ENCODE results near the gene CELA3B.
A peak's percentile ranks its signal among the peaks of the same experiment; 100 is the strongest.

CELA3B gene

GRCh38 chr1:21933397-21934248 lies 43.2 kb upstream of the CELA3B start:
- no peak overlapping the region for H3K27ac ChIP-seq
- TF ChIP-seq CTCF (IDR thresholded peaks at IDR 0.05) (no peak), ZFX (IDR thresholded peaks at IDR 0.05; ENCODE audit: borderline replicate concordance) (no peak)

- TF ChIP-seq CTCF (IDR thresholded peaks at IDR 0.05) (no peak), ZFX (IDR thresholded peaks at IDR 0.05; ENCODE audit: borderline replicate concordance) (no peak)
- H3K27ac ChIP-seq = no peak overlapping the region
These were observed 41.4 kb upstream of the CELA3B start for GRCh38 chr1:21935393-21935804.

GRCh38 chr1:21935891-21936365 lies 40.9 kb upstream of the CELA3B start:
- TF ChIP-seq ZFX (IDR thresholded peaks at IDR 0.05; ENCODE audit: borderline replicate concordance) = no peak
- no peak for TF ChIP-seq CTCF (IDR thresholded peaks at IDR 0.05)
- no peak overlapping the region for H3K27ac ChIP-seq

- TF ChIP-seq ZFX (IDR thresholded peaks at IDR 0.05; ENCODE audit: borderline replicate concordance) = no peak
- TF ChIP-seq CTCF (IDR thresholded peaks at IDR 0.05) = no peak
- H3K27ac ChIP-seq = no peak overlapping the region
These were observed 40.3 kb upstream of the CELA3B start for GRCh38 chr1:21936366-21937031.

- peak within 1 kb of the TSS; percentile 39; the same call in 1 of the 2 replicates for H3K27ac ChIP-seq
- no peak for TF ChIP-seq CTCF (IDR thresholded peaks at IDR 0.05)
- TF ChIP-seq ZFX (IDR thresholded peaks at IDR 0.05; ENCODE audit: borderline replicate concordance) = no peak
These were observed 39.8 kb upstream of the CELA3B start, which contains the start of gene HSPG2 for GRCh38 chr1:21937034-21937371. TSS of gene HSPG2 (minus strand) at chr1:21937310. CDS start at chr1:21937217, 93 bp downstream.

- peak overlapping the region; percentile 39; the same call in 1 of the 2 replicates for H3K27ac ChIP-seq
- no peak for TF ChIP-seq CTCF (IDR thresholded peaks at IDR 0.05)
- no peak for TF ChIP-seq ZFX (IDR thresholded peaks at IDR 0.05; ENCODE audit: borderline replicate concordance)
These were observed 39.3 kb upstream of the CELA3B start for GRCh38 chr1:21937372-21938121.
